Stomach (tissue), 9 donors: ENCODE measurements around the gene DGKD. TPM values are rescaled to one million over a fixed set of nuclear protein-coding genes. Genes with fewer than 3 reads are reported as not detected.

Experiments used
- DNase-seq, 2 donors: peaks; one replicate each; pipeline versions ENCODE4 v3.0.0 to v3.0.0-alpha.2; 2013 to 2019
- H3K27ac ChIP-seq, 5 donors: fragments of 200-600 bp in 4 of 5; sonication (generic) in 4 of 5; one replicate each; pipeline ENCODE4 v1.5.1; 2013 to 2019; ENCODE audit warnings: mild to moderate bottlenecking in 1 of 5, moderate library complexity in 1 of 5
- H3K27me3 ChIP-seq, 3 donors: fragments of 200-600 bp; sonication (generic); one replicate each; pipeline ENCODE4 v1.5.1; 2017 to 2019; ENCODE audit warnings: mixed run types in 1 of 3
- H3K36me3 ChIP-seq, 4 donors: fragments of 200-600 bp; sonication (generic); 1 replicate in 3 of 4; 2 replicates in 1 of 4; pipeline ENCODE4 v1.5.1; 2016 to 2019
- H3K4me1 ChIP-seq, 4 donors: fragments of 200-600 bp; sonication (generic); one replicate each; pipeline ENCODE4 v1.5.1; 2016 to 2019
- H3K4me3 ChIP-seq, 4 donors: fragments of 200-600 bp; sonication (generic) in 3 of 4; one replicate each; pipeline ENCODE4 v1.5.1; 2016 to 2019; ENCODE audit warnings: mild to moderate bottlenecking in 1 of 4
- H3K9me3 ChIP-seq, 4 donors: fragments of 200-600 bp; sonication (generic); one replicate each; pipeline ENCODE4 v1.5.1; 2016 to 2019
- EP300 ChIP-seq: sonication (generic); formaldehyde crosslinking; IDR thresholded peaks from one replicate; pipeline ENCODE4 v1.6.1; 2017; ENCODE audit warnings: antibody characterized with exemption
- POLR2A ChIP-seq, 4 donors: fragments of 450-650 bp; IDR thresholded peaks; one replicate each; pipeline ENCODE4 v1.6.1; 2016; ENCODE audit warnings: antibody characterized with exemption in 4 of 4, control low read depth in 2 of 4, mild to moderate bottlenecking in 1 of 4, moderate library complexity in 1 of 4
- POLR2AphosphoS5 ChIP-seq, 3 donors: sonication (generic); formaldehyde crosslinking; IDR thresholded peaks; one replicate each; pipeline ENCODE4 v1.6.1; 2016; ENCODE audit warnings: antibody characterized with exemption in 3 of 3
- WGBS, 5 donors: extraction: QIAGEN DNeasy Blood & Tissue Kit in 3 of 5; methylation state at CpG; one replicate each; pipeline versions ENCODE4 v1.1.5 to v1.1.7; 2013 to 2018; 5-methylcytosine and 5-hydroxymethylcytosine counted together
- intact Hi-C: fragments of 100-400 bp; cut with DNase I; formaldehyde crosslinking; loops from one replicate; pipeline ENCODE4 v1.15.1; 2023; ENCODE audit warnings: low total_unique reads
- polyA plus RNA-seq, 3 donors: library from polyadenylated mRNA; stranded (reverse); fragments of 200-250 nt; gene quantifications; one replicate each; pipeline ENCODE4 v1.2.3, GENCODE V29; 2013
- total RNA-seq, 5 donors: library from RNA; depleted of rRNA; stranded (reverse); fragments of >200 nt; gene quantifications; one replicate each; pipeline versions ENCODE4 v1.1.0 to v1.2.3, GENCODE V29; 2014 to 2016
- TF ChIP-seq, protein P1 (sequence below), 7 experiments: fragments of 450-650 bp in 4 of 7; fragments of 200-600 bp in 3 of 7; sonication (generic) in 3 of 7; IDR thresholded peaks; one replicate each; pipeline ENCODE4 v1.5.1; 2016 to 2019; ENCODE audit warnings: antibody characterized with exemption in 7 of 7, control low read depth in 2 of 7, mild to moderate bottlenecking in 1 of 7
- donor health status: healthy with polysubstance abuse.
- donor health status: Bipolar disorder and iron deficiency.
- donor health status: healthy.

Gene DGKD
- total and polyA plus RNA-seq, 8 donors = 21.9 to 471 (median 202) TPM

DNA sequence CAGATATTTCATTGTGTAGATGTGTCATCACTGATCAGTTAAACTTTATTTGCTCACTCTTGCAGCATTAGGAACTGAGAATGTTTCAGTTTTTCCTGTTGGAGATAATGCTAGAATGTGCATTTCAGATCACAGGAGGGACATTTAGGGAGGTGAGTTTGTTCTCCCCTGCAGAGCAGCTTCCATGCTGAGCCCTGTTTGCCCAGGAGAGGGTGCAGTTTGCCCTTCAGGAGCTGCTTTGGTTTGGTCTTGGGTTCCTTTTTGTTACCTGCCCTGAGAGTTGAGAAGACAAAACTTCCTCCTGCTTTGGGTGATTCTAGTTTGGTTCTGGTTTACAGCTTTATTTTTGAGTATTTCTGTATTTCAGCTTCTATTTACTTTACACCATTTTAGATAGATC, 49.9 kb downstream of the DGKD start:
- DNase-seq = peak; percentile 75 to 79
- TF ChIP-seq POLR2A (IDR thresholded peaks at IDR 0.05) (no peak), POLR2AphosphoS5 (IDR thresholded peaks at IDR 0.05) (peak in 1 of 3 donors; percentile 67), EP300 (no peak)
- TF ChIP-seq, protein P1, sequence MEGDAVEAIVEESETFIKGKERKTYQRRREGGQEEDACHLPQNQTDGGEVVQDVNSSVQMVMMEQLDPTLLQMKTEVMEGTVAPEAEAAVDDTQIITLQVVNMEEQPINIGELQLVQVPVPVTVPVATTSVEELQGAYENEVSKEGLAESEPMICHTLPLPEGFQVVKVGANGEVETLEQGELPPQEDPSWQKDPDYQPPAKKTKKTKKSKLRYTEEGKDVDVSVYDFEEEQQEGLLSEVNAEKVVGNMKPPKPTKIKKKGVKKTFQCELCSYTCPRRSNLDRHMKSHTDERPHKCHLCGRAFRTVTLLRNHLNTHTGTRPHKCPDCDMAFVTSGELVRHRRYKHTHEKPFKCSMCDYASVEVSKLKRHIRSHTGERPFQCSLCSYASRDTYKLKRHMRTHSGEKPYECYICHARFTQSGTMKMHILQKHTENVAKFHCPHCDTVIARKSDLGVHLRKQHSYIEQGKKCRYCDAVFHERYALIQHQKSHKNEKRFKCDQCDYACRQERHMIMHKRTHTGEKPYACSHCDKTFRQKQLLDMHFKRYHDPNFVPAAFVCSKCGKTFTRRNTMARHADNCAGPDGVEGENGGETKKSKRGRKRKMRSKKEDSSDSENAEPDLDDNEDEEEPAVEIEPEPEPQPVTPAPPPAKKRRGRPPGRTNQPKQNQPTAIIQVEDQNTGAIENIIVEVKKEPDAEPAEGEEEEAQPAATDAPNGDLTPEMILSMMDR (IDR thresholded peaks at IDR 0.05) = peak in 5 of 7 experiments; percentile 40 to 90 (median 67)
- Histone ChIP-seq H3K27ac (peak overlapping the region in 4 of 5 donors; percentile 5 to 54 (median 44)), H3K4me3 (no peak overlapping the region), H3K27me3 (no peaks in the 10 kb centered on the region), H3K36me3 (peaks cover 1 to 26% (median 7%) of the 10 kb centered on the region in 4 donors), H3K9me3 (no peaks in the 10 kb centered on the region), H3K4me1 (peaks cover 20 to 52% (median 33%) of the 10 kb centered on the region in 4 donors)
- intact Hi-C loops = no loop called here

GRCh38 chr2:233406865-233407264, 52.6 kb downstream of the DGKD start:
- 63 to 72% (median 70%) methylated on average over 2 of the region's 2 CpGs for WGBS, 5 donors

DNA sequence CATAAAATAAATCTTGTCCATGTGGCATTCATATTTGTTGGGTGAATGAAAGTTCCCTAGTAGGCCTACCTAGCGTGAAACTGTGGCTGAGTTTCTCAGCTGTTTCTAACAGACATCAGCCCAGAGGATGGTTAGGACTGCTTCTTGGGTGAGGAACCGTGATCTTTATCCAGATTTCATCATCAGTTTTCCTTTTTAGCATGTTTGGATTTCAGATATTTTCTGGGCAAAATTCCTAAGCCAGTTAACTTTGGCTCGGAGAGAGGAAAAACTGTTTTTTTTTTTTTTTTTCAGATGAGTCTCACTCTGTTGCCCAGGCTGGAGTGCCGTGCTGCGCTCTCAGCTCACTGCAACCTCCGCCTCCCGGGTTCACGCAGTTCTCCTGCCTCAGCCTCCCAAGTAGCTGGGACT, 53.5 kb downstream of the DGKD start:
- WGBS, 5 donors = 39 to 59% (median 46%) methylated on average over 8 of the region's 8 CpGs

More at GRCh38 chr2:233406865-233407264, 52.6 kb downstream of the DGKD start:
- H3K4me3 ChIP-seq = no peak overlapping the region
- no peaks in the 10 kb centered on the region for H3K27me3 ChIP-seq
- TF ChIP-seq, protein P1 (IDR thresholded peaks at IDR 0.05) = no peak
- TF ChIP-seq POLR2A (IDR thresholded peaks at IDR 0.05) (no peak), POLR2AphosphoS5 (IDR thresholded peaks at IDR 0.05) (no peak), EP300 (no peak)
- H3K36me3 ChIP-seq = peaks cover 0 to 11% (median 2%) of the 10 kb centered on the region in 4 donors
- intact Hi-C loops = no loop called here
- no peak for DNase-seq
- H3K27ac ChIP-seq = peak overlapping the region in 3 of 5 donors; percentile 90 to 94 (median 92)
- H3K9me3 ChIP-seq = peaks cover 0 to 7% (median 0%) of the 10 kb centered on the region in 4 donors
- H3K4me1 ChIP-seq = peaks cover 28 to 52% (median 38%) of the 10 kb centered on the region in 4 donors

GRCh38 chr2:233408366-233409285, 54.3 kb downstream of the DGKD start:
- peaks cover 30 to 49% (median 40%) of the 10 kb centered on the region in 4 donors for H3K4me1 ChIP-seq
- WGBS, 5 donors = 25 to 55% (median 36%) methylated on average over 9 of the region's 9 CpGs
- TF ChIP-seq POLR2AphosphoS5 (IDR thresholded peaks at IDR 0.05) (peak in 1 of 3 donors; percentile 71), POLR2A (IDR thresholded peaks at IDR 0.05) (no peak)

More for the DNA sequence above, 53.5 kb downstream of the DGKD start:
- peaks cover 0 to 7% (median 0%) of the 10 kb centered on the region in 4 donors for H3K9me3 ChIP-seq
- peak; percentile 25 to 35 for DNase-seq
- H3K36me3 ChIP-seq = peaks cover 0 to 11% (median 2%) of the 10 kb centered on the region in 4 donors
- intact Hi-C loops = no loop called here
- peak overlapping the region; percentile 87 to 94 (median 90) for H3K27ac ChIP-seq
- peak in 1 of 3 donors; percentile 17 for TF ChIP-seq POLR2AphosphoS5 (IDR thresholded peaks at IDR 0.05)
- TF ChIP-seq, protein P1 (IDR thresholded peaks at IDR 0.05) = no peak
- no peak overlapping the region for H3K4me3 ChIP-seq
- peaks cover 28 to 43% (median 34%) of the 10 kb centered on the region in 4 donors for H3K4me1 ChIP-seq
- no peaks in the 10 kb centered on the region for H3K27me3 ChIP-seq

More at GRCh38 chr2:233408366-233409285, 54.3 kb downstream of the DGKD start:
- Histone ChIP-seq H3K27me3 (no peaks in the 10 kb centered on the region), H3K4me3 (peak overlapping the region; percentile 0 to 27 (median 9)), H3K36me3 (peaks cover 0 to 11% (median 2%) of the 10 kb centered on the region in 4 donors), H3K27ac (peak overlapping the region; percentile 87 to 94 (median 90)), H3K9me3 (peaks cover 0 to 7% (median 0%) of the 10 kb centered on the region in 4 donors)
- DNase-seq = peak; percentile 56 to 63
- intact Hi-C loops = no loop called here
